ENCODE measurements around the gene IL5.

DNA sequence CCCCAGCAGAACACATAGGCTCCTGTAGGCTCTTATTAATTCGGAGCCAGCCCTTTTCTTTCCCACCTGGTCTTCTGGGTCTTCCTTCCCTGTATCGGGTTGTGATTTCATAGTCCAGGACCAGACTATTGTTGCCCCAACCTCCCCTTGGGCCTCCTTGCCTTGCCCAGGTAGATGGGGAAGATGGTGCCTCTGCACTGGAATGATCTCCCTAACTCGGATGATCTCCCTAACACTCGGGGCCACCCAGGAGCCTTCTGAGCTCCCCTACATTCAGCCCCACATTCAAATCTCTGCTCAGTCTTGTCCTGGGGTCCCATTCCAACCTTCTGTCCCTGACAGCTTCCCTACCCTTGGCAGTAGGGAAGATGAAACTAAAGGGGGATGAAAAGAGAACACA lies 50.1 kb downstream of the IL5 start:
- TF ChIP-seq TAF1 (IDR thresholded peaks at IDR 0.05; ENCODE audit: low read depth, low read length) = no peak
- TF ChIP-seq POLR2A (IDR thresholded peaks at IDR 0.05; ENCODE audit: low read depth, low read length) = no peak
